SJSA1 (cell line): ENCODE data around the gene GSN. TPM values are rescaled to one million over a fixed set of nuclear protein-coding genes. Genes with fewer than 3 reads are reported as not detected.

Experiments used
- DNase-seq, 2 experiments: peaks; one replicate each; pipeline ENCODE4 v3.0.0-alpha.2; 2015 to 2020; ENCODE audit warnings: low spot score in 2 of 2, low read depth in 1 of 2
- H3K27ac ChIP-seq: fragments of 250-450 bp; sonication (Bioruptor Pico); 2 replicates; pipeline ENCODE4 v1.5.1; 2020; ENCODE audit warnings: mild to moderate bottlenecking, moderate library complexity
- H3K27me3 ChIP-seq: fragments of 250-450 bp; sonication (Bioruptor Pico); replicated peaks from 2 replicates; pipeline ENCODE4 v1.5.1; 2020; ENCODE audit warnings: mild to moderate bottlenecking, moderate library complexity
- H3K36me3 ChIP-seq: fragments of 250-450 bp; sonication (Bioruptor Pico); 2 replicates; pipeline ENCODE4 v1.5.1; 2020; ENCODE audit warnings: mild to moderate bottlenecking
- H3K4me1 ChIP-seq: fragments of 250-450 bp; sonication (Bioruptor Pico); replicated peaks from 2 replicates; pipeline ENCODE4 v1.6.1; 2021; ENCODE audit warnings: mild to moderate bottlenecking
- H3K4me3 ChIP-seq: fragments of 250-450 bp; sonication (Bioruptor Pico); 2 replicates; pipeline ENCODE4 v1.5.1; 2020; ENCODE audit warnings: mild to moderate bottlenecking
- H3K9me3 ChIP-seq: fragments of 250-450 bp; sonication (Bioruptor Pico); replicated peaks from 2 replicates; pipeline ENCODE4 v1.5.1; 2020; ENCODE audit warnings: mild to moderate bottlenecking
- total RNA-seq: library from RNA; depleted of rRNA; stranded (reverse); fragments of >200 nt; shearing (Covaris generic); gene quantifications from 2 replicates; pipeline ENCODE4 v1.2.3, GENCODE V29; 2014

GSN gene
- total RNA-seq, 1 experiment from 2014 or later: 331 TPM

- DNase-seq: no peak
- H3K27ac ChIP-seq: no peak overlapping the region
These were observed 8.5 kb upstream of the GSN start for GRCh38 chr9:121259498-121259897.

GRCh38 chr9:121259935-121260334 lies 8.0 kb upstream of the GSN start:
- Histone ChIP-seq H3K9me3 (no peaks in the 10 kb centered on the region), H3K27ac (no peak overlapping the region), H3K27me3 (no peaks in the 10 kb centered on the region), H3K4me3 (no peak overlapping the region), H3K36me3 (no peaks in the 10 kb centered on the region), H3K4me1 (peaks cover 25% of the 10 kb centered on the region)
- no peak for DNase-seq

More at GRCh38 chr9:121259498-121259897, 8.5 kb upstream of the GSN start:
- H3K36me3 ChIP-seq: no peaks in the 10 kb centered on the region
- H3K27me3 ChIP-seq: no peaks in the 10 kb centered on the region
- H3K9me3 ChIP-seq: no peaks in the 10 kb centered on the region
- H3K4me1 ChIP-seq: peaks cover 25% of the 10 kb centered on the region
- no peak overlapping the region for H3K4me3 ChIP-seq

GRCh38 chr9:121260457-121261106 lies 7.4 kb upstream of the GSN start:
- Histone ChIP-seq H3K27me3 (no peaks in the 10 kb centered on the region), H3K27ac (0 out of 2 replicates have a peak overlapping the region, but pooled peaks have one; percentile 0), H3K36me3 (no peaks in the 10 kb centered on the region), H3K9me3 (no peaks in the 10 kb centered on the region), H3K4me3 (no peak overlapping the region), H3K4me1 (peaks cover 25% of the 10 kb centered on the region)
- DNase-seq: no peak

GRCh38 chr9:121261107-121261460 lies 6.9 kb upstream of the GSN start:
- Histone ChIP-seq H3K9me3 (no peaks in the 10 kb centered on the region), H3K27me3 (no peaks in the 10 kb centered on the region), H3K4me1 (peaks cover 25% of the 10 kb centered on the region), H3K4me3 (no peak overlapping the region), H3K27ac (0 out of 2 replicates have a peak overlapping the region, but pooled peaks have one; percentile 23), H3K36me3 (no peaks in the 10 kb centered on the region)
- peak; percentile 64 to 73 for DNase-seq

GRCh38 chr9:121261755-121262154 lies 6.2 kb upstream of the GSN start:
- H3K27ac ChIP-seq: no peak overlapping the region

GRCh38 chr9:121262423-121262822 lies 5.5 kb upstream of the GSN start:
- Histone ChIP-seq H3K27ac (no peak overlapping the region), H3K36me3 (no peaks in the 10 kb centered on the region), H3K4me1 (peaks cover 27% of the 10 kb centered on the region), H3K27me3 (no peaks in the 10 kb centered on the region), H3K4me3 (no peak overlapping the region), H3K9me3 (no peaks in the 10 kb centered on the region)
- DNase-seq: no peak

More at GRCh38 chr9:121261755-121262154, 6.2 kb upstream of the GSN start:
- peaks cover 25% of the 10 kb centered on the region for H3K4me1 ChIP-seq
- H3K27me3 ChIP-seq: no peaks in the 10 kb centered on the region
- no peaks in the 10 kb centered on the region for H3K9me3 ChIP-seq
- no peaks in the 10 kb centered on the region for H3K36me3 ChIP-seq
- DNase-seq: no peak
- no peak overlapping the region for H3K4me3 ChIP-seq

- H3K27ac ChIP-seq: no peak overlapping the region
- H3K36me3 ChIP-seq: no peaks in the 10 kb centered on the region
- H3K4me1 ChIP-seq: peaks cover 31% of the 10 kb centered on the region
- H3K27me3 ChIP-seq: no peaks in the 10 kb centered on the region
- H3K9me3 ChIP-seq: no peaks in the 10 kb centered on the region
- no peak for DNase-seq
- no peak overlapping the region for H3K4me3 ChIP-seq
These were observed 5.0 kb upstream of the GSN start for GRCh38 chr9:121262953-121263352.

GRCh38 chr9:121266356-121266755 lies 1.6 kb upstream of the GSN start:
- no peaks in the 10 kb centered on the region for H3K27me3 ChIP-seq
- H3K36me3 ChIP-seq: no peaks in the 10 kb centered on the region
- H3K9me3 ChIP-seq: no peaks in the 10 kb centered on the region
- no peak overlapping the region for H3K27ac ChIP-seq
- H3K4me3 ChIP-seq: no peak overlapping the region
- no peak for DNase-seq
- H3K4me1 ChIP-seq: peaks cover 37% of the 10 kb centered on the region

- no peaks in the 10 kb centered on the region for H3K27me3 ChIP-seq
- peak overlapping the region; percentile 64 for H3K4me3 ChIP-seq
- H3K9me3 ChIP-seq: no peaks in the 10 kb centered on the region
- H3K36me3 ChIP-seq: no peaks in the 10 kb centered on the region; the same call in 1 of the 2 replicates
- no peak for DNase-seq
- peaks cover 37% of the 10 kb centered on the region for H3K4me1 ChIP-seq
- H3K27ac ChIP-seq: no peak overlapping the region
These were observed 884 bp upstream of the GSN start for GRCh38 chr9:121266906-121267650.

- DNase-seq: peak in 1 of 2 experiments; percentile 41
- Histone ChIP-seq H3K4me1 (peaks cover 43% of the 10 kb centered on the region), H3K27ac (peak overlapping the region; percentile 65), H3K27me3 (no peaks in the 10 kb centered on the region), H3K36me3 (peaks cover 8% of the 10 kb centered on the region), H3K4me3 (peak overlapping the region; percentile 64), H3K9me3 (no peaks in the 10 kb centered on the region)
These were observed 562 bp downstream of the GSN start for GRCh38 chr9:121268598-121268850.

- Histone ChIP-seq H3K27me3 (no peaks in the 10 kb centered on the region), H3K9me3 (no peaks in the 10 kb centered on the region), H3K27ac (peak overlapping the region; percentile 65), H3K4me1 (peaks cover 43% of the 10 kb centered on the region), H3K36me3 (peaks cover 8% of the 10 kb centered on the region), H3K4me3 (peak overlapping the region; percentile 64)
- DNase-seq: peak; percentile 83 to 88
These were observed 1.1 kb downstream of the GSN start for GRCh38 chr9:121268851-121269641.

- peaks cover 43% of the 10 kb centered on the region for H3K4me1 ChIP-seq
These were observed 1.8 kb downstream of the GSN start for GRCh38 chr9:121269642-121270254.

GRCh38 chr9:121271368-121272341 lies 3.7 kb downstream of the GSN start:
- no peak overlapping the region for H3K4me3 ChIP-seq
- peaks cover 62% of the 10 kb centered on the region for H3K4me1 ChIP-seq
- H3K9me3 ChIP-seq: no peaks in the 10 kb centered on the region
- H3K27me3 ChIP-seq: no peaks in the 10 kb centered on the region
- peak; percentile 55 for DNase-seq
- peak overlapping the region; percentile 65 for H3K27ac ChIP-seq
- H3K36me3 ChIP-seq: peaks cover 15% of the 10 kb centered on the region

More at GRCh38 chr9:121269642-121270254, 1.8 kb downstream of the GSN start:
- H3K27ac ChIP-seq: peak overlapping the region; percentile 65
- no peaks in the 10 kb centered on the region for H3K27me3 ChIP-seq
- DNase-seq: no peak
- H3K4me3 ChIP-seq: peak overlapping the region; percentile 64
- H3K9me3 ChIP-seq: no peaks in the 10 kb centered on the region
- H3K36me3 ChIP-seq: peaks cover 10% of the 10 kb centered on the region
